H9 (cell line): ENCODE results near the gene PTOV1. TPM values are rescaled to one million over a fixed set of nuclear protein-coding genes. Genes with fewer than 3 reads are reported as not detected.

Source experiments
- DNase-seq: peaks from one replicate; pipeline ENCODE4 v3.0.0-alpha.2; 2017
- H2AFZ ChIP-seq: one replicate; pipeline ENCODE4 v1.6.1; 2013; ENCODE audit warnings: mild to moderate bottlenecking, low read length, control low read depth, moderate library complexity
- H2AK5ac ChIP-seq: 2 replicates; pipeline ENCODE4 v1.6.1; 2013; ENCODE audit warnings: low read length, control low read depth, mixed read lengths; ENCODE audit not compliant: insufficient read length
- H2BK120ac ChIP-seq: one replicate; pipeline ENCODE4 v1.6.1; 2013; ENCODE audit warnings: low read depth, mild to moderate bottlenecking, low read length, control low read depth, inconsistent platforms; ENCODE audit not compliant: poor library complexity, severe bottlenecking
- H2BK12ac ChIP-seq: 2 replicates; pipeline ENCODE4 v1.6.1; 2013; ENCODE audit warnings: low read length, control low read depth, mixed read lengths, low read depth; ENCODE audit not compliant: insufficient read length
- H2BK15ac ChIP-seq: 2 replicates; pipeline ENCODE4 v1.6.1; 2013; ENCODE audit warnings: low read depth, low read length, control low read depth
- H2BK20ac ChIP-seq: one replicate; pipeline ENCODE4 v1.6.1; 2013; ENCODE audit warnings: low read depth, mild to moderate bottlenecking, low read length, control low read depth, inconsistent platforms; ENCODE audit not compliant: poor library complexity, severe bottlenecking
- H2BK5ac ChIP-seq: 2 replicates; pipeline ENCODE4 v1.6.1; 2013; ENCODE audit warnings: low read length, control low read depth, mixed read lengths; ENCODE audit not compliant: insufficient read length
- H3K14ac ChIP-seq: 2 replicates; pipeline ENCODE4 v1.6.1; 2013; ENCODE audit warnings: low read length, control low read depth; ENCODE audit not compliant: insufficient read depth
- H3K18ac ChIP-seq: 2 replicates; pipeline ENCODE4 v1.6.1; 2013; ENCODE audit warnings: low read depth, mild to moderate bottlenecking, mixed read lengths, low read length, control low read depth; ENCODE audit not compliant: insufficient read length
- H3K23ac ChIP-seq: 2 replicates; pipeline ENCODE4 v1.6.1; 2013; ENCODE audit warnings: low read length, control low read depth, mixed read lengths, low read depth; ENCODE audit not compliant: insufficient read length
- H3K23me2 ChIP-seq: 2 replicates; pipeline ENCODE4 v1.6.1; 2013; ENCODE audit warnings: low read depth, mild to moderate bottlenecking, mixed read lengths, low read length, control low read depth; ENCODE audit not compliant: insufficient read length, poor library complexity, severe bottlenecking
- H3K27ac ChIP-seq: 2 replicates; pipeline ENCODE4 v1.5.1; 2013; ENCODE audit warnings: low read length, control low read depth, mixed read lengths, low read depth; ENCODE audit not compliant: insufficient read length
- H3K27me3 ChIP-seq: 2 replicates; pipeline ENCODE4 v1.6.1; 2013; ENCODE audit warnings: low read length, control low read depth, inconsistent platforms; ENCODE audit not compliant: insufficient read depth
- H3K4ac ChIP-seq: 2 replicates; pipeline ENCODE4 v1.6.1; 2013; ENCODE audit warnings: low read depth, mild to moderate bottlenecking, control low read depth, inconsistent platforms, low read length, moderate library complexity
- H3K4me1 ChIP-seq: 2 replicates; pipeline ENCODE4 v1.6.1; 2013; ENCODE audit warnings: low read length, control low read depth, inconsistent platforms; ENCODE audit not compliant: insufficient read depth
- H3K4me2 ChIP-seq: 2 replicates; pipeline ENCODE4 v1.6.1; 2013; ENCODE audit warnings: low read length, control low read depth, mixed read lengths; ENCODE audit not compliant: insufficient read length, insufficient read depth
- H3K56ac ChIP-seq: 2 replicates; pipeline ENCODE4 v1.6.1; 2013; ENCODE audit warnings: low read depth, mild to moderate bottlenecking, mixed read lengths, low read length, control low read depth; ENCODE audit not compliant: insufficient read length
- H3K79me1 ChIP-seq: 2 replicates; pipeline ENCODE4 v1.6.1; 2013; ENCODE audit warnings: low read depth, mild to moderate bottlenecking, moderate library complexity, low read length, control low read depth, inconsistent platforms; ENCODE audit not compliant: insufficient read depth, poor library complexity, severe bottlenecking
- H3K79me2 ChIP-seq: 2 replicates; pipeline ENCODE4 v1.6.1; 2013; ENCODE audit warnings: low read length, control low read depth, inconsistent platforms; ENCODE audit not compliant: insufficient read depth
- H3K9ac ChIP-seq: 2 replicates; pipeline ENCODE4 v1.6.1; 2013; ENCODE audit warnings: low read length, control low read depth, mixed read lengths; ENCODE audit not compliant: insufficient read length; ENCODE audit errors: extremely low read depth
- H3K9me3 ChIP-seq: one replicate; pipeline ENCODE4 v1.6.1; 2013; ENCODE audit warnings: low read depth, low read length, inconsistent platforms; ENCODE audit not compliant: control insufficient read depth
- H3T11ph ChIP-seq: one replicate; pipeline ENCODE4 v1.6.1; 2013; ENCODE audit warnings: mild to moderate bottlenecking, low read length, control low read depth, inconsistent platforms
- H4K20me1 ChIP-seq: one replicate; pipeline ENCODE4 v1.6.1; 2013; ENCODE audit not compliant: control insufficient read depth, insufficient read length, insufficient read depth
- H4K5ac ChIP-seq: 2 replicates; pipeline ENCODE4 v1.6.1; 2013; ENCODE audit warnings: low read depth, mild to moderate bottlenecking, mixed read lengths, low read length, control low read depth; ENCODE audit not compliant: insufficient read length
- H4K8ac ChIP-seq: replicated peaks from 2 replicates; pipeline ENCODE4 v1.6.1; 2013; ENCODE audit warnings: low read length, control low read depth, mixed read lengths, low read depth; ENCODE audit not compliant: insufficient read length
- H4K91ac ChIP-seq: 2 replicates; pipeline ENCODE4 v1.6.1; 2013; ENCODE audit warnings: low read depth, mild to moderate bottlenecking, moderate library complexity, mixed read lengths, low read length, control low read depth; ENCODE audit not compliant: insufficient read length
- H3K27ac Mint-ChIP-seq, 3 experiments: 2 replicates in 2 of 3; 3 replicates in 1 of 3; pipeline ENCODE4 v1.8.0; 2020 to 2021; ENCODE audit warnings: mixed read lengths in 3 of 3, mild to moderate bottlenecking in 1 of 3, moderate library complexity in 1 of 3
- H3K27me3 Mint-ChIP-seq: 2 replicates; pipeline ENCODE4 v1.8.0; 2021; ENCODE audit warnings: low read depth, mild to moderate bottlenecking, moderate library complexity, mixed read lengths
- H3K36me3 Mint-ChIP-seq, 3 experiments: 2 replicates in 2 of 3; 3 replicates in 1 of 3; pipeline ENCODE4 v1.8.0; 2020 to 2021; ENCODE audit warnings: low read depth in 3 of 3, mixed read lengths in 3 of 3; ENCODE audit not compliant: insufficient read depth in 1 of 3
- H3K4me1 Mint-ChIP-seq, 2 experiments: 2 replicates each; pipeline ENCODE4 v1.8.0; 2020; ENCODE audit warnings: mixed read lengths in 2 of 2
- H3K4me3 Mint-ChIP-seq, 2 experiments: 2 replicates in 1 of 2; 3 replicates in 1 of 2; pipeline ENCODE4 v1.8.0; 2020 to 2021; ENCODE audit warnings: mild to moderate bottlenecking in 2 of 2, mixed read lengths in 2 of 2, moderate library complexity in 1 of 2
- H3K9me3 Mint-ChIP-seq, 2 experiments: 2 replicates in 1 of 2; 3 replicates in 1 of 2; pipeline ENCODE4 v1.8.0; 2020; ENCODE audit warnings: mild to moderate bottlenecking in 2 of 2, mixed read lengths in 2 of 2, moderate library complexity in 1 of 2
- WGBS: extraction: QIAGEN DNeasy Blood & Tissue Kit; methylation state at CpG from one replicate; pipeline ENCODE4 v1.1.7; 2013; ENCODE audit warnings: missing lambda C conversion rate, low lambda C conversion rate, mixed read lengths; ENCODE audit not compliant: insufficient read length; ENCODE audit errors: extremely low coverage; 5-methylcytosine and 5-hydroxymethylcytosine counted together
- total RNA-seq: library from RNA; stranded (reverse); gene quantifications from 2 replicates; pipeline ENCODE4 v1.2.1, GENCODE V29; 2021
- TF ChIP-seq, protein P1 (sequence below): fragments of 200-600 bp; sonication (generic); conservative IDR thresholded peaks from 3 replicates; pipeline ENCODE4 v1.8.0; 2021; ENCODE audit warnings: antibody characterized with exemption, mild to moderate bottlenecking

Gene PTOV1
- total RNA-seq, 1 experiment from 2014 or later = 309 TPM

DNA sequence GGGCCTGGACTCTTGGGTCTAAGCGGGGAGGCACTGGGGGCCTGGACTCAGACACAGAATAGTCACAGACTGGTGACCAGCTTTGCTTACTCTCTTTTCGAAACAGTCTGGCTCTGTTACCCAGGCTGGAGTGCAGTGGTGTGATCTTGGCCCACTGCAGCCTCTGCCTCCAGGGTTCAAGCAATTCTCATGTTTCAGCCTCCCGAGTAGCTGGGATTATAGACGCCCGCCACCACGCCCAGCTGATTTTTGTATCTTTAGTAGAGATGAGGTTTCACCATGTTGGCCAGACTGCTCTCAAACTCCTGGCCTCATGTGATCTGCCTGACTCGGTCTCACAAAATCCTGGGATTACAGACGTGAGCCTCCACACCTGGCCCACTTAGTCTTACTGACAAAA lies 21.8 kb upstream of the PTOV1 start:
- Histone ChIP-seq H2BK5ac (no peak overlapping the region), H3K9ac (no peak overlapping the region), H2BK12ac (no peak overlapping the region), H3K56ac (no peak overlapping the region), H4K5ac (no peak overlapping the region), H3K18ac (no peak overlapping the region), H3K4me1 (no peaks in the 10 kb centered on the region), H3K79me1 (no peaks in the 10 kb centered on the region), H3K14ac (no peak overlapping the region), H3K79me2 (no peaks in the 10 kb centered on the region), H2BK20ac (no peak overlapping the region), H3T11ph (no peak overlapping the region), H4K8ac (no peak overlapping the region), H2AFZ (no peak overlapping the region), H3K23ac (no peak overlapping the region), H2AK5ac (no peak overlapping the region), H4K91ac (no peak overlapping the region), H3K4me2 (no peak overlapping the region), H2BK15ac (no peak overlapping the region), H3K27ac (no peak overlapping the region), H3K9me3 (no peaks in the 10 kb centered on the region), H2BK120ac (no peak overlapping the region), H3K23me2 (no peaks in the 10 kb centered on the region), H4K20me1 (no peaks in the 10 kb centered on the region), H3K4ac (no peak overlapping the region), H3K27me3 (no peaks in the 10 kb centered on the region)
- Mint-ChIP-seq H3K4me1 (no peaks in the 10 kb centered on the region), H3K27ac (no peak overlapping the region), H3K4me3 (no peak overlapping the region), H3K27me3 (no peaks in the 10 kb centered on the region), H3K9me3 (no peaks in the 10 kb centered on the region), H3K36me3 (peaks cover 15 to 40% (median 38%) of the 10 kb centered on the region in 3 experiments; a peak in 6 of 7 replicates)
- WGBS = no CpG with 5 or more reads among the region's 8 CpGs
- no peak for DNase-seq
- TF ChIP-seq, protein P1, sequence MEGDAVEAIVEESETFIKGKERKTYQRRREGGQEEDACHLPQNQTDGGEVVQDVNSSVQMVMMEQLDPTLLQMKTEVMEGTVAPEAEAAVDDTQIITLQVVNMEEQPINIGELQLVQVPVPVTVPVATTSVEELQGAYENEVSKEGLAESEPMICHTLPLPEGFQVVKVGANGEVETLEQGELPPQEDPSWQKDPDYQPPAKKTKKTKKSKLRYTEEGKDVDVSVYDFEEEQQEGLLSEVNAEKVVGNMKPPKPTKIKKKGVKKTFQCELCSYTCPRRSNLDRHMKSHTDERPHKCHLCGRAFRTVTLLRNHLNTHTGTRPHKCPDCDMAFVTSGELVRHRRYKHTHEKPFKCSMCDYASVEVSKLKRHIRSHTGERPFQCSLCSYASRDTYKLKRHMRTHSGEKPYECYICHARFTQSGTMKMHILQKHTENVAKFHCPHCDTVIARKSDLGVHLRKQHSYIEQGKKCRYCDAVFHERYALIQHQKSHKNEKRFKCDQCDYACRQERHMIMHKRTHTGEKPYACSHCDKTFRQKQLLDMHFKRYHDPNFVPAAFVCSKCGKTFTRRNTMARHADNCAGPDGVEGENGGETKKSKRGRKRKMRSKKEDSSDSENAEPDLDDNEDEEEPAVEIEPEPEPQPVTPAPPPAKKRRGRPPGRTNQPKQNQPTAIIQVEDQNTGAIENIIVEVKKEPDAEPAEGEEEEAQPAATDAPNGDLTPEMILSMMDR = no peak
